HG03342 (cell line): ENCODE results near the gene A2ML1.
"Not testable (repeated sequence)": the region's sequence is repeated elsewhere in the genome, so short reads cannot be mapped to it uniquely, and the experiment has no call there.

Source experiments
- ATAC-seq: cut with Tn5 transposase; IDR thresholded peaks from one replicate; pipeline ENCODE4 v1.9.1; 2021; ENCODE audit warnings: mild to moderate bottlenecking, moderate library complexity; ENCODE audit not compliant: unreplicated experiment

Gene A2ML1

GRCh38 chr12:8904665-8905064 is 82.2 kb downstream of the A2ML1 start:
- ATAC-seq: no peak

GRCh38 chr12:8905546-8905945 is 83.1 kb downstream of the A2ML1 start:
- ATAC-seq: no peak

- ATAC-seq: no peak
Measured at GRCh38 chr12:8906266-8907180, 84.1 kb downstream of the A2ML1 start.

GRCh38 chr12:8907513-8907912 is 85.1 kb downstream of the A2ML1 start:
- no peak for ATAC-seq

GRCh38 chr12:8909752-8910151 is 87.3 kb downstream of the A2ML1 start:
- no peak for ATAC-seq

GRCh38 chr12:8911606-8912268 is 89.3 kb downstream of the A2ML1 start:
- no peak for ATAC-seq

GRCh38 chr12:8912914-8913313 is 90.5 kb downstream of the A2ML1 start:
- ATAC-seq: no peak

- ATAC-seq: no peak
Measured at GRCh38 chr12:8913702-8914032, 91.2 kb downstream of the A2ML1 start.

GRCh38 chr12:8914033-8914715 is 91.8 kb downstream of the A2ML1 start, which contains the start of gene PHC1:
Gene PHC1, plus strand, starts transcription at chr12:8914509. Its CDS starts 3,169 bp downstream, at chr12:8917678.
- peak; percentile 55 for ATAC-seq

- ATAC-seq: peak; percentile 77
Measured at GRCh38 chr12:8914716-8915526, 92.5 kb downstream of the A2ML1 start.

GRCh38 chr12:8916154-8916553 is 93.7 kb downstream of the A2ML1 start:
- no peak for ATAC-seq

GRCh38 chr12:8917031-8917430 is 94.6 kb downstream of the A2ML1 start:
- ATAC-seq: no peak

GRCh38 chr12:8917751-8918150 is 95.3 kb downstream of the A2ML1 start:
- no peak for ATAC-seq

- not testable (repeated sequence) for ATAC-seq
Measured at GRCh38 chr12:8919643-8920042, 97.2 kb downstream of the A2ML1 start.

GRCh38 chr12:8922544-8922943 is 100.1 kb downstream of the A2ML1 start:
- ATAC-seq: no peak
